Bronchial smooth muscle cell (primary cell): ENCODE measurements around the gene SMPD4. TPM values are rescaled to one million over a fixed set of nuclear protein-coding genes. Genes with fewer than 3 reads are reported as not detected.

Source experiments
- total RNA-seq: library from RNA; depleted of rRNA; stranded (reverse); fragments of >200 nt; gene quantifications from 2 replicates; pipeline ENCODE4 v1.2.1, GENCODE V29; 2014

Gene SMPD4
- 7.3 and 9.1 TPM in 2 replicates for total RNA-seq

GRCh38 chr2:130181325-130181879 lies at the start of gene SMPD4:
SMPD4 (minus strand) TSS chr2:130181602; CDS start chr2:130176592, 5,010 bp downstream.

GRCh38 chr2:130198343-130198742 lies 16.9 kb upstream of the SMPD4 start, which contains the start of gene TUBA3E:
TUBA3E (minus strand) TSS chr2:130198439; CDS start chr2:130198360, 79 bp downstream.

GRCh38 chr2:130181880-130182682 lies 679 bp upstream of the SMPD4 start, which contains the start of gene MZT2B:
MZT2B (plus strand) TSS chr2:130182262; CDS start chr2:130182283, 21 bp downstream.

GRCh38 chr2:130145006-130145414 lies 36.4 kb downstream of the SMPD4 start, which contains the start of gene CCDC74B:
CCDC74B (minus strand) TSS chr2:130145112; CDS start chr2:130144996, 116 bp downstream.

GRCh38 chr2:130129120-130129829 lies 52.1 kb downstream of the SMPD4 start, which contains the start of gene POTEF:
POTEF (minus strand) TSS chr2:130129222; CDS start chr2:130120515, 8,707 bp downstream.

Other genes with a start within 250 kb of the SMPD4 start
- not detected in 2 replicates for gene RAB6C, start 201.9 kb downstream of the SMPD4 start, total RNA-seq
- gene POTEF, start 52.4 kb downstream of the SMPD4 start, total RNA-seq, result not detected in 2 replicates
- 4.1 and 10.6 TPM in 2 replicates for gene CCDC74B, start 36.5 kb downstream of the SMPD4 start, total RNA-seq
- 126 and 277 TPM in 2 replicates for gene MZT2B, start 660 bp upstream of the SMPD4 start, total RNA-seq
- gene TUBA3E, start 16.8 kb upstream of the SMPD4 start, total RNA-seq, result not detected in 2 replicates
- gene IMP4, start 161.3 kb upstream of the SMPD4 start, total RNA-seq, result 58.0 and 79.0 TPM in 2 replicates
- 10.6 and 10.9 TPM in 2 replicates for gene PTPN18, start 174.5 kb upstream of the SMPD4 start, total RNA-seq